Right cardiac atrium (tissue), 5 donors: ENCODE results near the gene ACBD4. TPM values are rescaled to one million over a fixed set of nuclear protein-coding genes. Genes with fewer than 3 reads are reported as not detected.

Experiments used
- ATAC-seq, 2 donors: fragments of 200-7000 bp; cut with Tn5 transposase; one replicate each; pipeline versions ENCODE4 v1.8.0 to v1.9.1; 2020; ENCODE audit warnings: moderate library complexity in 2 of 2, mild to moderate bottlenecking in 1 of 2
- DNase-seq, 3 donors: peaks; one replicate each; pipeline ENCODE4 v3.0.0-alpha.2; 2020
- H3K27ac ChIP-seq: one replicate; pipeline ENCODE4 v1.5.1; 2013; ENCODE audit warnings: mild to moderate bottlenecking, low read length, control low read depth, moderate library complexity
- H3K27me3 ChIP-seq: one replicate; pipeline ENCODE4 v1.6.1; 2013; ENCODE audit not compliant: control insufficient read depth, insufficient read depth
- H3K4me1 ChIP-seq: one replicate; pipeline ENCODE4 v1.6.1; 2013; ENCODE audit warnings: low read length; ENCODE audit not compliant: control insufficient read depth, insufficient read depth
- H3K4me3 ChIP-seq: one replicate; pipeline ENCODE4 v1.5.1; 2013; ENCODE audit warnings: low read length, control low read depth
- H3K9me3 ChIP-seq: one replicate; pipeline ENCODE4 v1.6.1; 2013; ENCODE audit warnings: low read length; ENCODE audit not compliant: control insufficient read depth
- WGBS: extraction: QIAGEN DNeasy Blood & Tissue Kit; methylation state at CpG from one replicate; pipeline ENCODE4 v1.1.7; 2013; 5-methylcytosine and 5-hydroxymethylcytosine counted together
- intact Hi-C, 4 donors: fragments of 100-400 bp; cut with DNase I; formaldehyde crosslinking; loops; one replicate each; pipeline versions ENCODE4 v1.11.0 to v1.14.0; 2022 to 2023
- polyA plus RNA-seq: library from polyadenylated mRNA; stranded (reverse); fragments of 200-250 nt; gene quantifications from one replicate; pipeline ENCODE4 v1.2.3, GENCODE V29; 2013
- total RNA-seq, 4 donors: library from RNA; stranded (reverse); fragmentation: NEBNext Ultra II Directional; extraction: Animal tissue kit (Norgen Biotek cat#: 25700); gene quantifications; one replicate each; pipeline ENCODE4 v1.2.1, GENCODE V29; 2021
- donor health status: healthy with polysubstance abuse.
- donor health status: DM: no; HTN: yes; CAD: no.
- donor health status: DM: no; HTN: no; CAD: no.
- donor health status: DM: no; HTN: yes; CAD: no; lungs with severe emphysema.
- donor health status: DM: yes; HTN: yes; CAD: no.

Gene ACBD4
- total and polyA plus RNA-seq, 5 donors, result 11.9 to 14.8 (median 12.3) TPM

DNA sequence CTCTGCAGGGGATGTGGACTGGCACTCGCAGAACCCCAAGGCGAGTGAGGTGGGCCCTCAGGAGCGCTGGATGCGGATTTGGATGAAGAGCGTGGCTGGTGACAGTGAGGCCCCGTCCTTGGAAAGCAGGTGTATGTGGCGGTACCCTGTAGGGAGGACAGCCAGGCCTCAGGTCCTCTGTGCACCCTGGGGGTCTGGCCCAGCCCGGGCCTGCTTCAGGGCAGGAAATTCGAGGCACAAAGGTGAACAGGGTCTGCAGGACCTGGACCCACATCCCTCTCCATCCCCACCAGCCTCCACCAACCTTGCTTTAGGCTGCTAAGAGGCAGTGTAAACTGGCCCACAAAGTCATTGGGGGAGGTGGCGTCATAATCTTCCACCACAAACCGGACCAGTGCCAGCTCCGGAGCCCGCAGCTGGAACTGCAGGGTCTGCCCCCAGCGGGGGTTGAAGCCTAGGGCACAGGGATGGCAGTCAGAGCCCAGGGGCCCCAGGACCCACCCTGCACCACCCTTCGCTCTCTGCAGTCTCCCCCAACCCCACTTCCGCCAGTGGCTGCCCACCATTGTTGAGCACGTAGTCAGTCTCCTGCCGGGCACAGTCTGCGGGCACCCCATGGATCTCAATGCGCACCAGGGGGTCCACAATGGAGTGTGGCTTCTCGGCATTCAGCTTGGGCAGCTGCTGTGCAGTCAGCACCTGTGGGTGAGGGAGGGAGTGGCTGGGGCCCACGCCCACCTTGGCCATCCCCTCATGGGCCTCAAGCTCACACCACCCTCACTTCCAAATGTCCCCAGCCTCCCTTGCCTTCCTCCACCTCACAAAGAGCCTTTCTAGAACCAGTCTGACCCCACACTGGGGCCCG, 22.7 kb upstream of the ACBD4 start:
- Histone ChIP-seq H3K27ac (peak overlapping the region; percentile 97), H3K9me3 (no peaks in the 10 kb centered on the region), H3K4me3 (no peak overlapping the region), H3K27me3 (no peaks in the 10 kb centered on the region), H3K4me1 (peaks cover 6% of the 10 kb centered on the region)
- no peak for DNase-seq
- ATAC-seq, result no peak
- WGBS, result 91% methylated on average over 23 of the region's 23 CpGs
- intact Hi-C loops, result no loop called here

DNA sequence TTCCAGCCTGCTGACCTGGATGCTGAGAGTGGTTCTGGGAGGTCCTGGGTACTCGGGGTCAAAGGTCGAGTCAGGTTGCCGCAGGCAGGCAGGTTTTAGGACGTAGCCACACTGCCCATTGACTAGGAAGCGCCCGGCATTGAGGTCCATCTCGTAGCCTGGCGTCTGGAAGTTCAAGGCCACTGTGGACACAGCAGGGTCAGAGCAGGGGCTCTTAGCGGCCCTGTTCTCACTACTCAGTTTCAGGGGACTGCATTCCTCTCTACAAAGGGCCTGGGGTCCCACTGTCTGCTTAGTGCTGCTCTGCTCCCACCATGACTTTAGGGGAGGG, 22.1 kb upstream of the ACBD4 start:
- Histone ChIP-seq H3K27ac (no peak overlapping the region), H3K27me3 (no peaks in the 10 kb centered on the region), H3K9me3 (no peaks in the 10 kb centered on the region), H3K4me1 (peaks cover 6% of the 10 kb centered on the region), H3K4me3 (no peak overlapping the region)
- DNase-seq (no peak), ATAC-seq (no peak)
- intact Hi-C loops, result no loop called here
- 93% methylated on average over 9 of the region's 9 CpGs for WGBS

DNA sequence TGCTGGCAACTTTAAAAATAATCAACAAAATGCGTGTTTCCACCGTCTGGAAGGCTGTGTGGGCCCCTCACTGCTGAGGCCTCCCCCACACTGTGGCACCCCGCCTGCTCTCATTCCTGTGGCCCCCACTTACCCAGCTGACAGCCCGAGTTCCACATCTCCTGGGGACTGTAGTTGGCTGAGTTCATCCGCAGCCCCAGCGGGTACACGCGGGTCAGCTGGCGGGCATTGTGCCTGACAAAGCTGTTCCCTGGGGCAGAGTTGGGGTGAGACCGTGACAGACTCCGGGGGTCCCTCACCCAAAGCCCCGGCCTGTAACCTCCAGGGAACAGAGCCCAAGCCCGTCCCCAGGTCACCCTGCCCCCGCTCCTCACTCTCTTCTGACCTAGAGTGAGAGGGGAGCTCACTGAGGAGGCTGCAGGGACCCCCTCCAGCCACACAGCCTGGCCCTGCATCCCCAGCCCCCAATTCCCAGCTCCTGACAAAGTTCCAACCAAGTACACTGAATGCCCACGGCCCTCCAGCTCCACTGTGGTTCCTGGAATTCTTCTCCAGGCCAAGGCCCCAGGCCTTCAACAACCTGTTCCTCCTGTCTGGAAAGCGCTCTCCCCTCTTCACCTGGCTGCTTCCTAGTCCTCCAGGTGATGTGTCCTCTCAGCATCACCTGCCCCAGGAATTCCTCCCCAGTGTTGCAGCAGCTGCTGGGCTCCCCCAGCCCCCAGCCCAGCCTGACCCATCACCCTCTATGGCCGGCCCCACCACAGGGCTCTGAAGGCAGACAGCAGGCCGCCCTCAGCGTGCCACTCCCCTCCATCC, 21.2 kb upstream of the ACBD4 start:
- intact Hi-C loops, result no loop called here
- no peaks in the 10 kb centered on the region for H3K27me3 ChIP-seq
- no peaks in the 10 kb centered on the region for H3K9me3 ChIP-seq
- no peak overlapping the region for H3K4me3 ChIP-seq
- DNase-seq, result no peak
- WGBS, result 86% methylated on average over 19 of the region's 19 CpGs
- H3K27ac ChIP-seq, result no peak overlapping the region
- peaks cover 6% of the 10 kb centered on the region for H3K4me1 ChIP-seq
- no peak for ATAC-seq

DNA sequence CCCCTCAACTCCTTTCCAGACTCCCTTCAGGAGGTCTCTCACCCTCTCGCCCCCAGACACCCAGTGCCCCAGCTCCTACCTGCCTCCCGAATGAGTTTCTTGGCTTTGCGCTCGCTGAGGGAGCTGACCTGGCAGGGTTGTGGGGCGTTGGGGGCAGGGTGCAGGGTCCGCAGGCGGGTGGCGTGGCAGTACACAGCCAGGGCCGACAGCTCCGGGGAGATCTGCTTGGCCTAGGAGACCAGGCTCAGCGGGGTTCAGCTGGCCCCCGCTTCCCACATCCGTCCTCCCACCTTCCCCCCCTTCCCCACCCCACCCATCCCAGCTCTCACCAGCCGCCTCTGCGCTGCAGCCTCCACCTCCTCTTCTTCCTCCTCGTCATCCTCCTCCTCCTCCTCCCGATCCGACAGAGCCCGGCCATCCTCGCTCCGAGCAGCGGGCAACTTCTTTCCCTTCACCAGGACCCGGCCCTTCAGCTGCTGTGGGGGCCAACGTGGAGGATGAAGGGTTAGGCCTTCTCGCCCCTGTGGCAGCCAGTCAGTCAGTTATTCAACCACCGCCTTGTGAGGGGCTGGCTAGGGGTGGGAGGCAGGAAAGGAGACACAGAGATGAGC, 20.4 kb upstream of the ACBD4 start:
- H3K27ac ChIP-seq, result no peak overlapping the region
- no peak for DNase-seq

DNA sequence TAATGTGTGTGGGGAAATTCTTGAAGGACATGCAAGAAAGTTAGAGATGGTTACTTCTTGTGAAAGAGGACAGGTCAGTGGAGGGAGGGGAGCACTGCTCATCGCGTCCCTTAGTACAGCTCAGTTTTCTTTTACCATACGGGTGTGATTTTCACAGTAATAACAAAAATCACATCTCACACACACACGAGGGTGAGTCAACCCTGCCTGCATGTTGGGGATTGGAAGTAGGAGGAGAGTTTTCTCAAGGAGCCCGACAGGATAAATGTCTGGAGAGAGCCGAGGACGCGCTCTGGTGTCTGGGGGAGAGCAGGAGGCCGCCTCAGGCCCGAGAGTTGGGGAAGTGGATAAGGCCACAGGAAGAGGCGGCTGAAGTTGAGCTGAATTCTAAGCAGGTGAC, 19.6 kb upstream of the ACBD4 start:
- WGBS, result 73% methylated on average over 11 of the region's 11 CpGs
- Histone ChIP-seq H3K4me1 (peaks cover 2% of the 10 kb centered on the region), H3K4me3 (no peak overlapping the region), H3K9me3 (no peaks in the 10 kb centered on the region), H3K27me3 (no peaks in the 10 kb centered on the region), H3K27ac (no peak overlapping the region)
- intact Hi-C loops, result no loop called here
- DNase-seq (no peak), ATAC-seq (no peak)

More for the DNA sequence above, 20.4 kb upstream of the ACBD4 start:
- no peak for ATAC-seq
- H3K4me3 ChIP-seq, result no peak overlapping the region
- no peaks in the 10 kb centered on the region for H3K27me3 ChIP-seq
- intact Hi-C loops, result no loop called here
- WGBS, result 88% methylated on average over 26 of the region's 26 CpGs
- peaks cover 6% of the 10 kb centered on the region for H3K4me1 ChIP-seq
- H3K9me3 ChIP-seq, result no peaks in the 10 kb centered on the region

DNA sequence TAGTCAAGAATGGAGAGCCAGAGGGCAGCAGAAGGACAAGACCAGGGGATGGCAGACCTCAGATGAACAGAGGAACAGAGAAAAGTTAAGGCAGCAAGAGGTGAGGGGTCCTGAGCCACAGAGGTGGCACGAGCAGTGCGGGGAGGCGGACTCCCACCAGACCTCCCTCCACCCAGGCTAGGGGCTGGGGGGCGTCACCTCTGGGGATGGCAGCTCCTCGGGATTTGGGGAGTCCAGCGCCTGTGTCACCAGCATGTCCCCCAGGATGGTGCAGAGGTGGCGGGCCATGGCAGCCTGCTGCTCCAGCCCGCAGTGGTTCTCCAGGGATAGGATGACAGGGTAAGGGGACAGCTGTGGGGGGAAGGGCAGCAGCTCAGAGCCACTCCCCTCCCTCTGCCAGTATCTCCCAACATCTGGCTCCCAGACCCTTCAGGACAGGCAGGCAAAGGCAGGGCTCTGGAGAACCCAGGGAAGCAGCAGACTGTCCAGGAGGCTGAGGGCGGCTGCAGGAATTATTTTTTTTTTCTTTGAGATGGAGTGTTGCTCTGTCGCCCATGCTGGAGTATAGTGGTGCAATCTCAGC, 19.0 kb upstream of the ACBD4 start:
- no peak overlapping the region for H3K27ac ChIP-seq
- intact Hi-C loops, result no loop called here
- 91% methylated on average over 10 of the region's 10 CpGs for WGBS
- no peak for ATAC-seq
- H3K4me3 ChIP-seq, result no peak overlapping the region
- peaks cover 2% of the 10 kb centered on the region for H3K4me1 ChIP-seq
- no peak for DNase-seq
- H3K9me3 ChIP-seq, result no peaks in the 10 kb centered on the region
- no peaks in the 10 kb centered on the region for H3K27me3 ChIP-seq

DNA sequence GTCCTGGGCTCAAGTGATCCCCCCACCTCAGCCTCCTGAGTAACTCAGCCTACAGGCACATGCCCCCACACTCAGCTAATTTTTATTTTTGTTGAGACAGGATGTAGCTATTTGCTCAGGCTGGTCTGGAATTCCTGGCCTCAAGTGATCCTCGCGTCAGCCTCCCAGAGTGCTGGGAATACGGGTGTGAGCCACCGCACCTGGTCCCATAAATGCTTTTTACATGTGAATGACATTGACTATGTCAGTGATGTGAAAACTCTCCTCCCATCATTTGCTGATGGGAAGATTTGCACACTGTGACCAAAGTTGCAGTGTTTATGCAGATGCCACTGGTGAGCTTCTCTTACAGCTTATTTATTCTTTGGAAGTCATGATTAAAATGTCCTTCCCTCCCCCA, 18.2 kb upstream of the ACBD4 start:
- no peak for DNase-seq
- no peak overlapping the region for H3K27ac ChIP-seq
- 96% methylated on average over 4 of the region's 4 CpGs for WGBS
- H3K4me3 ChIP-seq, result no peak overlapping the region
- intact Hi-C loops, result no loop called here
- no peak for ATAC-seq
- no peaks in the 10 kb centered on the region for H3K9me3 ChIP-seq
- H3K27me3 ChIP-seq, result no peaks in the 10 kb centered on the region
- peaks cover under 1% of the 10 kb centered on the region for H3K4me1 ChIP-seq

DNA sequence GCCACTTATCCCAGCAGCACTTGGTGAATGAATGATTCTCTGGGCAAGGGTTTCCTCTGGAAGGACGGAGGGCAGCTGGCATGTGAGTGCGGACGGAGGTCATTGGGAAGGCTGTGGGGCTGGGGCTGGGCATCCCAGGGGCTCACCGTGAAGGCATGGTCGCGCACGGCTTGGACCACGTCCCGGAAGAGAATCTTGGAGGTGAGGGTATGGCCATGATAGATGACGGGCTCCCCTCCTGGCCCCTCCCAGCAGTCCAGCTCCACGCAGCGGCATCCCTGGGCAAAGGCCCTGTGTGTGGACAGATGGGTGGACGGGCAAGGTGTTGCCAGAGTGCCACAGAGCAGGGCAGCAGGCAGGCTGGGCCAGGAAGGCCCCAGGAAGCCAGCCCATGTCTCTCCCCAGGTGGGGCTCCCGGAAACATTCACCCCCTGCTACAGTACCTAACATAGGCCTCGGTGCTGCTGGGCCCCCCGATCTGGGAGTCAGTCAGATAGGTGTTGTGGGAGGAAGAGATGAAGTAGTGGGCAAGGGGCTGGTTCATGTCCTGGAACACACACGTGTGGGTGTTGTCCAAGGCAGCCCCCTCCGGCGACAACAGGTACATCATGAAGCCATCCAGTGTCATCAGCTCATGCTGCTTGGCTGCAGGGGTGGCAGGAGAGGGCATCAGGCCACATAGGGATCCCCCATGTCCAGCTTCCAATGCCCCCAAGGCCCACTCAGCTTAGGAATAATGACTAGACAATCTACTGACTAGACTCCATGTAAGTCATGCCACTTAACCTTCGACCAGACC, 17.4 kb upstream of the ACBD4 start:
- Histone ChIP-seq H3K4me1 (no peaks in the 10 kb centered on the region), H3K4me3 (no peak overlapping the region), H3K9me3 (no peaks in the 10 kb centered on the region), H3K27me3 (no peaks in the 10 kb centered on the region), H3K27ac (no peak overlapping the region)
- intact Hi-C loops, result no loop called here
- DNase-seq (no peak), ATAC-seq (no peak)
- WGBS, result 93% methylated on average over 20 of the region's 20 CpGs

DNA sequence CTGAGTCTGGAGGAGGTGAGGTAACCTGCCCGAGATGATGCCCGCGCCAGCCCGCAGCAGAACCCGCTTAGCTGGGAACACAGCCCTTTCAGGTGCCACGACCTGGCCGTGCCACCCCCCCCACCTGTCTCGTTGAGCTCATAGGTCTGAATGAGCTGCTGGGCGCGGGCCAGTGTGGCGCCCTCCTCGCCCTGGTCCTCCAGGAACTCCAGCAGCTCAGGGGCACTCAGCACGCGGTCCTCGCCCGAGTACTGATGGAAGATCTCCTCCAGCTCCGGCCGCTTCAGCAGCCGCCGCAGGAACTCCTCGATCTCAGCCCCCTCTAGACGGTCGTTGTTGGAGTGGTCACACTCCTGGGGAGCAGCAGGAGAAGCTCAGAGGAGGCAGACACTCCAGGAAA, 16.8 kb upstream of the ACBD4 start:
- no peak for ATAC-seq
- 93% methylated on average over 23 of the region's 23 CpGs for WGBS
- intact Hi-C loops, result no loop called here
- Histone ChIP-seq H3K9me3 (no peaks in the 10 kb centered on the region), H3K27ac (no peak overlapping the region), H3K4me3 (no peak overlapping the region), H3K27me3 (no peaks in the 10 kb centered on the region), H3K4me1 (no peaks in the 10 kb centered on the region)
- DNase-seq, result no peak

DNA sequence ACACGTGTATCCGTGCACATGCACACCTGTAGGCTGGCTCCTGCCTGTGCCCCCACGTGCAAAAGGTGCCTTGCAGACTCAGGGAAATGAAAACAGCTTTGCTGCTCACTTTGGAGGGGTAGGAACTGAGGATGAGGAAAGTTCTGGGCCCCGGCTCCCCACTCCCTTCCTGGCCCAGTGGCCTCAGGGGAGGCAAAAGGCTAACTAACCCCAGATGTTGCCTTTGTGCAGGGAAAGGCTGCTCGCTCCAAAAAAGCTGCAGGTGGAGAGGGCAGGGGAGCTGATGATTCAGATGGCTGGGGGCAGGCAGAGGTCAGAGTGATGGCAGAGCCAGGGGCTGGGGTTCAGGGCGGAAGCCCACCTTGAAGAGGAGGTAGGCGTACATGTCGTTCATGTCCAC, 15.5 kb upstream of the ACBD4 start:
- 89% methylated on average over 8 of the region's 8 CpGs for WGBS
- no peak overlapping the region for H3K27ac ChIP-seq

More for the DNA sequence above, 15.5 kb upstream of the ACBD4 start:
- Histone ChIP-seq H3K4me3 (no peak overlapping the region), H3K27me3 (no peaks in the 10 kb centered on the region), H3K9me3 (no peaks in the 10 kb centered on the region), H3K4me1 (peaks cover 2% of the 10 kb centered on the region)
- no peak for DNase-seq
- no peak for ATAC-seq
- intact Hi-C loops, result loop anchor here in 2 of 4 donors (10.0 kb wide), 2 partner anchors 195 to 205 kb away; partner anchors contain the start of gene GFAP (in 1 of the 2)
